IMR-90 (cell line): ENCODE measurements around the gene PPARD. TPM values are rescaled to one million over a fixed set of nuclear protein-coding genes. Genes with fewer than 3 reads are reported as not detected.

Experiments used
- ATAC-seq: fragments of 200-7000 bp; cut with Tn5 transposase; 2 replicates; pipeline ENCODE4 v1.9.1; 2020; ENCODE audit warnings: low read depth, mild to moderate bottlenecking, moderate library complexity
- BruUV-seq: library from RNA; stranded (reverse); fragments of 400-500 nt; replicated peaks from 2 replicates; lab custom pipeline; 2021; lab: Mats Ljungman, UMichigan
- CTCF ChIA-PET: fragments of 300-600 bp; formaldehyde crosslinking; extraction: SDS; loops from one replicate; lab custom pipeline; 2021; ENCODE audit warnings: antibody characterized with exemption; lab: Yijun Ruan, JAX
- POLR2A ChIA-PET: fragments of 300-600 bp; sonication (Branson Sonifier 250); formaldehyde crosslinking; loops from one replicate; lab custom pipeline; 2022; ENCODE audit warnings: antibody characterized with exemption; ENCODE audit not compliant: unreplicated experiment; lab: Charles Lee
- DNase-seq: peaks from one replicate; pipeline ENCODE4 v3.0.0; 2013
- H2AFZ ChIP-seq: replicated peaks from 2 replicates; pipeline ENCODE3; 2013; ENCODE audit warnings: low read length, mild to moderate bottlenecking; ENCODE audit not compliant: poor library complexity
- H2AK5ac ChIP-seq: 2 replicates; pipeline ENCODE4 v1.6.1; 2013; ENCODE audit warnings: low read depth, low read length, inconsistent platforms
- H2AK9ac ChIP-seq: replicated peaks from 2 replicates; pipeline ENCODE3; 2013; ENCODE audit warnings: mild to moderate bottlenecking, low read depth, low read length, moderate library complexity; ENCODE audit not compliant: poor library complexity
- H2BK120ac ChIP-seq: 2 replicates; pipeline ENCODE4 v1.6.1; 2013; ENCODE audit warnings: low read depth, low read length, inconsistent platforms
- H2BK15ac ChIP-seq: 3 replicates; pipeline ENCODE4 v1.6.1; 2013; ENCODE audit warnings: low read depth, low read length, inconsistent platforms
- H2BK20ac ChIP-seq: 2 replicates; pipeline ENCODE4 v1.6.1; 2013; ENCODE audit warnings: low read depth, mild to moderate bottlenecking, inconsistent platforms, low read length, moderate library complexity
- H2BK5ac ChIP-seq: 2 replicates; pipeline ENCODE4 v1.6.1; 2013; ENCODE audit warnings: mild to moderate bottlenecking, low read depth, low read length, inconsistent platforms; ENCODE audit not compliant: poor library complexity, severe bottlenecking
- H3K14ac ChIP-seq: replicated peaks from 2 replicates; pipeline ENCODE4 v1.6.1; 2013; ENCODE audit warnings: low read depth, low read length, inconsistent platforms
- H3K18ac ChIP-seq: 2 replicates; pipeline ENCODE4 v1.6.1; 2013; ENCODE audit warnings: low read depth, low read length, control low read depth
- H3K23ac ChIP-seq: 2 replicates; pipeline ENCODE4 v1.6.1; 2013; ENCODE audit warnings: low read depth, low read length, inconsistent platforms
- H3K27ac ChIP-seq: 2 replicates; pipeline ENCODE4 v1.5.1; 2013; ENCODE audit warnings: mild to moderate bottlenecking, control low read depth, low read length; ENCODE audit not compliant: insufficient read depth
- H3K27me3 ChIP-seq: 2 replicates; pipeline ENCODE4 v1.6.1; 2013; ENCODE audit warnings: low read length; ENCODE audit not compliant: control insufficient read depth, insufficient read depth
- H3K36me3 ChIP-seq: 2 replicates; pipeline ENCODE4 v1.6.1; 2013; ENCODE audit warnings: low read length, mixed read lengths; ENCODE audit not compliant: control insufficient read depth, insufficient read depth
- H3K4ac ChIP-seq: 2 replicates; pipeline ENCODE4 v1.6.1; 2013; ENCODE audit warnings: low read depth, low read length, inconsistent platforms
- H3K4me1 ChIP-seq: 2 replicates; pipeline ENCODE4 v1.6.1; 2013; ENCODE audit warnings: low read length, mixed read lengths; ENCODE audit not compliant: control insufficient read depth, insufficient read depth
- H3K4me2 ChIP-seq: 2 replicates; pipeline ENCODE4 v1.6.1; 2013; ENCODE audit warnings: low read depth, mild to moderate bottlenecking, control low read depth, low read length, moderate library complexity
- H3K4me3 ChIP-seq: 2 replicates; pipeline ENCODE4 v1.5.1; 2013; ENCODE audit warnings: low read depth, mild to moderate bottlenecking, control low read depth, low read length, moderate library complexity; ENCODE audit not compliant: insufficient read depth
- H3K56ac ChIP-seq: 2 replicates; pipeline ENCODE4 v1.6.1; 2013; ENCODE audit warnings: low read length, inconsistent platforms; ENCODE audit not compliant: insufficient read depth; ENCODE audit errors: extremely low read depth
- H3K79me1 ChIP-seq, 2 experiments: 2 replicates each; pipeline ENCODE4 v1.6.1; 2013; ENCODE audit warnings: low read length in 2 of 2, inconsistent platforms in 1 of 2, low read depth in 1 of 2
- H3K9ac ChIP-seq: 2 replicates; pipeline ENCODE4 v1.6.1; 2013; ENCODE audit warnings: low read depth, low read length, control low read depth
- H3K9me1 ChIP-seq: 2 replicates; pipeline ENCODE4 v1.6.1; 2013; ENCODE audit warnings: low read length, inconsistent platforms; ENCODE audit not compliant: insufficient read depth
- H3K9me3 ChIP-seq: 2 replicates; pipeline ENCODE4 v1.6.1; 2013; ENCODE audit warnings: low read length; ENCODE audit not compliant: control insufficient read depth, insufficient read depth
- H4K20me1 ChIP-seq: 2 replicates; pipeline ENCODE4 v1.6.1; 2013; ENCODE audit warnings: low read length, inconsistent platforms; ENCODE audit not compliant: insufficient read depth
- H4K5ac ChIP-seq: 2 replicates; pipeline ENCODE4 v1.6.1; 2013; ENCODE audit warnings: mild to moderate bottlenecking, low read depth, low read length, control low read depth
- H4K8ac ChIP-seq, 2 experiments: 2 replicates each; pipeline ENCODE4 v1.6.1; 2013; ENCODE audit warnings: low read depth in 2 of 2, low read length in 2 of 2, control low read depth in 1 of 2, inconsistent platforms in 1 of 2
- H4K91ac ChIP-seq: 2 replicates; pipeline ENCODE4 v1.6.1; 2013; ENCODE audit warnings: low read depth, low read length, inconsistent platforms; ENCODE audit not compliant: insufficient read depth
- BHLHE40 ChIP-seq: fragments of 150-350 bp; IDR thresholded peaks from 2 replicates; pipeline ENCODE4 v1.6.1; 2016; ENCODE audit warnings: mild to moderate bottlenecking, low read depth, low read length
- CEBPB ChIP-seq: IDR thresholded peaks from 2 replicates; pipeline ENCODE4 v1.6.1; 2012; ENCODE audit warnings: low read depth, low read length, improper control_type of control experiment
- CHD1 ChIP-seq: IDR thresholded peaks from 2 replicates; pipeline ENCODE4 v1.6.1; 2012; ENCODE audit warnings: low read depth, low read length, improper control_type of control experiment
- CTCF ChIP-seq: conservative IDR thresholded peaks from 2 replicates; pipeline ENCODE4 v1.5.1; 2012; ENCODE audit warnings: mild to moderate bottlenecking, low read depth, low read length, improper control_type of control experiment
- FOS ChIP-seq: fragments of 150-350 bp; IDR thresholded peaks from 2 replicates; pipeline ENCODE4 v1.6.1; 2016; ENCODE audit warnings: low read depth, low read length
- MAFK ChIP-seq: IDR thresholded peaks from 2 replicates; pipeline ENCODE4 v1.6.1; 2012; ENCODE audit warnings: low read depth, low read length, improper control_type of control experiment
- MAZ ChIP-seq: IDR thresholded peaks from 2 replicates; pipeline ENCODE4 v1.6.1; 2012; ENCODE audit warnings: low read depth, mild to moderate bottlenecking, low read length, improper control_type of control experiment, moderate library complexity, borderline replicate concordance
- MXI1 ChIP-seq: IDR thresholded peaks from 2 replicates; pipeline ENCODE4 v1.6.1; 2012; ENCODE audit warnings: low read depth, mild to moderate bottlenecking, low read length, moderate library complexity, borderline replicate concordance
- POLR2A ChIP-seq: IDR thresholded peaks from 2 replicates; pipeline ENCODE4 v1.6.1; 2012; ENCODE audit warnings: mild to moderate bottlenecking, low read depth, low read length
- RAD21 ChIP-seq: IDR thresholded peaks from 2 replicates; pipeline ENCODE4 v1.6.1; 2012; ENCODE audit warnings: low read length, improper control_type of control experiment
- RCOR1 ChIP-seq: IDR thresholded peaks from 2 replicates; pipeline ENCODE4 v1.6.1; 2012; ENCODE audit warnings: mild to moderate bottlenecking, low read length, improper control_type of control experiment; ENCODE audit not compliant: insufficient replicate concordance
- RFX5 ChIP-seq: IDR thresholded peaks from 2 replicates; pipeline ENCODE4 v1.8.0; 2012; ENCODE audit warnings: low read depth, mild to moderate bottlenecking, low read length, moderate library complexity
- SMC3 ChIP-seq: fragments of 150-350 bp; IDR thresholded peaks from 2 replicates; pipeline ENCODE4 v1.6.1; 2016; ENCODE audit warnings: low read depth, mild to moderate bottlenecking, antibody characterized with exemption, low read length, moderate library complexity
- USF2 ChIP-seq: fragments of 150-350 bp; IDR thresholded peaks from 2 replicates; pipeline ENCODE4 v1.6.1; 2017; ENCODE audit warnings: mild to moderate bottlenecking, antibody characterized with exemption, low read length, low read depth
- WGBS, 2 experiments: methylation state at CpG; one replicate each; pipeline versions ENCODE4 v1.1.5 to v1.1.7; 2013; ENCODE audit warnings: missing lambda C conversion rate in 2 of 2; ENCODE audit not compliant: insufficient read length in 1 of 2; ENCODE audit errors: extremely low coverage in 2 of 2; 5-methylcytosine and 5-hydroxymethylcytosine counted together
- dilution Hi-C: fragments of 300-500 bp; cut with HindIII; formaldehyde crosslinking; loops from one replicate; pipeline ENCODE4 v1.14.3; 2018; ENCODE audit warnings: low sequenced_read_pairs; ENCODE audit not compliant: unreplicated experiment
- in situ Hi-C: fragments of 300-500 bp; cut with MboI; formaldehyde crosslinking; loops from 3 replicates; pipeline ENCODE4 v1.14.3; 2019; ENCODE audit warnings: low sequenced_read_pairs, inconsistent platforms, mixed read lengths
- intact Hi-C: fragments of 100-400 bp; cut with micrococcal nuclease; formaldehyde crosslinking; loops from 2 replicates; pipeline ENCODE4 v1.10.0; 2022
- polyA plus RNA-seq, 3 experiments: library from polyadenylated mRNA; depleted of rRNA; stranded (reverse); fragments of >200 nt; gene quantifications; 2 replicates each; pipeline ENCODE4 v1.2.3, GENCODE V29; 2012; ENCODE audit warnings: low replicate concordance in 1 of 3
- total RNA-seq: library from RNA; depleted of rRNA; stranded (reverse); fragments of >200 nt; gene quantifications from 2 replicates; pipeline ENCODE4 v1.2.3, GENCODE V29; 2012

PPARD gene
- total and polyA plus RNA-seq, 2 of the 4 experiments (the other 2 are of a cell fraction) = 10.4 to 69.0 TPM

- Histone ChIP-seq H3K4ac (peak overlapping the region; percentile 68), H3K18ac (no peak overlapping the region), H3K79me1 (no peaks in the 10 kb centered on the region), H2BK5ac (no peak overlapping the region), H3K9ac (no peak overlapping the region), H3K4me1 (peaks cover 3% of the 10 kb centered on the region; the same call in 1 of the 2 replicates), H4K5ac (0 out of 2 replicates have a peak overlapping the region, but pooled peaks have one; percentile 16), H3K9me1 (peaks cover 3% of the 10 kb centered on the region), H3K56ac (no peak overlapping the region), H3K23ac (no peak overlapping the region), H3K27me3 (no peaks in the 10 kb centered on the region), H2BK15ac (peak overlapping the region; percentile 71; the same call in 1 of the 3 replicates), H3K4me3 (no peak overlapping the region), H2AK5ac (peak overlapping the region; percentile 43), H3K9me3 (no peaks in the 10 kb centered on the region), H2AFZ (peak overlapping the region; percentile 61), H4K8ac (peak overlapping the region in 1 of 2 experiments; percentile 40; a peak in 2 of 4 replicates), H2BK20ac (peak overlapping the region; percentile 49), H4K91ac (peak overlapping the region; percentile 32), H3K4me2 (no peak overlapping the region), H2AK9ac (peak overlapping the region; percentile 44), H3K14ac (no peak overlapping the region; the same call in 1 of the 2 replicates), H3K27ac (no peak overlapping the region), H3K36me3 (no peaks in the 10 kb centered on the region), H4K20me1 (no peaks in the 10 kb centered on the region), H2BK120ac (peak overlapping the region; percentile 56)
- dilution Hi-C loops (no loop called here), in situ Hi-C loops (no loop called here), intact Hi-C loops (no loop called here)
- POLR2A ChIA-PET = no interaction called here
- no peak for ATAC-seq
- CTCF ChIA-PET = no interaction called here
- no TSS peak for BruUV-seq
- no CpG with 5 or more reads among the region's 16 CpGs for WGBS, 2 experiments
- DNase-seq = no peak
- TF ChIP-seq RCOR1 = no peak
- no peak for TF ChIP-seq SMC3
- no peak for TF ChIP-seq MAFK
- no peak for TF ChIP-seq MAZ
- no peak for TF ChIP-seq FOS
- no peak for TF ChIP-seq MXI1
- TF ChIP-seq CEBPB = no peak
- TF ChIP-seq POLR2A = no peak
- no peak for TF ChIP-seq BHLHE40
- TF ChIP-seq CTCF = no peak
- TF ChIP-seq CHD1 = no peak
- TF ChIP-seq RAD21 = no peak
- TF ChIP-seq USF2 = no peak
- TF ChIP-seq RFX5 = no peak
These were observed 92.9 kb downstream of the PPARD start for GRCh38 chr6:35435074-35435837.
